Measurements from ENCODE around the gene UGT3A1. TPM values are rescaled to one million over a fixed set of nuclear protein-coding genes. Genes with fewer than 3 reads are reported as not detected.

The UGT3A1 gene
- total RNA-seq, 1 experiment from 2014 or later, result 2.1 TPM

DNA sequence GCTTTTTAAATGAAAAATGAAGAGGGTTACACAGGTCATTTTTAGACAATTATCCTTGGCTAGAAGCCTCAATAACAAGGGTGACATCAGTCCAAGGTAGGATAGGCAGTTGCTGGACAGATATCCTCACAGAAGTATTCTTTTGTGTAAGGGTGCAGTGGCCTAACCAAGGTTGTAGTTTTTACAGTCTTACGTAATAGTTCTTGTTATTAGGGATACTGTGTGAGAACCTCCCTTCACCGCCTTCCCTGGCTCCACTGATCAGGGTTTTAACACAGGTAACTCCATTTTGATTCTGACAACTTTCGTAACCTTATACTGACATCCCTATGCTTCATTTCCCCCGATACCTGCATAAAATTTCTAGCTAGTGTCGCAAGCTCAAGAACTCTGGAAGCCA is 44.1 kb downstream of the UGT3A1 start (continued):
- TF ChIP-seq, protein P1, sequence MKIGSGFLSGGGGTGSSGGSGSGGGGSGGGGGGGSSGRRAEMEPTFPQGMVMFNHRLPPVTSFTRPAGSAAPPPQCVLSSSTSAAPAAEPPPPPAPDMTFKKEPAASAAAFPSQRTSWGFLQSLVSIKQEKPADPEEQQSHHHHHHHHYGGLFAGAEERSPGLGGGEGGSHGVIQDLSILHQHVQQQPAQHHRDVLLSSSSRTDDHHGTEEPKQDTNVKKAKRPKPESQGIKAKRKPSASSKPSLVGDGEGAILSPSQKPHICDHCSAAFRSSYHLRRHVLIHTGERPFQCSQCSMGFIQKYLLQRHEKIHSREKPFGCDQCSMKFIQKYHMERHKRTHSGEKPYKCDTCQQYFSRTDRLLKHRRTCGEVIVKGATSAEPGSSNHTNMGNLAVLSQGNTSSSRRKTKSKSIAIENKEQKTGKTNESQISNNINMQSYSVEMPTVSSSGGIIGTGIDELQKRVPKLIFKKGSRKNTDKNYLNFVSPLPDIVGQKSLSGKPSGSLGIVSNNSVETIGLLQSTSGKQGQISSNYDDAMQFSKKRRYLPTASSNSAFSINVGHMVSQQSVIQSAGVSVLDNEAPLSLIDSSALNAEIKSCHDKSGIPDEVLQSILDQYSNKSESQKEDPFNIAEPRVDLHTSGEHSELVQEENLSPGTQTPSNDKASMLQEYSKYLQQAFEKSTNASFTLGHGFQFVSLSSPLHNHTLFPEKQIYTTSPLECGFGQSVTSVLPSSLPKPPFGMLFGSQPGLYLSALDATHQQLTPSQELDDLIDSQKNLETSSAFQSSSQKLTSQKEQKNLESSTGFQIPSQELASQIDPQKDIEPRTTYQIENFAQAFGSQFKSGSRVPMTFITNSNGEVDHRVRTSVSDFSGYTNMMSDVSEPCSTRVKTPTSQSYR (CRISPR knock-in tag; IDR thresholded peaks at IDR 0.05), result no peak
- TF ChIP-seq ELF4 (CRISPR knock-in tag; IDR thresholded peaks at IDR 0.05; ENCODE audit: low read depth) (no peak), GABPB1 (CRISPR knock-in tag; IDR thresholded peaks at IDR 0.05) (no peak)

DNA sequence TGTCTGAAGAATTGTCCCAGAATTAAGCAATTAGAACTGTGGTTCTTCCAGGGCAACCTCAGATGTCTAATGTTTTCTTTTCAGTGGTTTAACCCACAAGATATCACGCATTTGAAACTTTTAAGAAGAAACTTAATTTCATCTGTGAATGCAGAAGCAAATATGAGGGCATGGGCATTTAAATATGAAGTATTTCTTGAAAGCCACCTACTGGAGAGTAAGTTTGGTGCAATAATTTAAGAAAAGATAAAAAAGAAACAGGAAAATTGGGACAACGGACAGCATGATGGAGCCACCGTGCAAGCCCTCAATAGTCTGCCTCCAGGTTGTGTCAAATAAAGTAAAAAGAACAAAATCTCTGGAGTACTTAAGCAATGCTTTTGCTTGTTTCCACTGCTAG is 51.6 kb downstream of the UGT3A1 start:
- ChIA-PET CTCF (no interaction called here), POLR2A (no interaction called here)
- Mint-ChIP-seq H3K27me3 (ENCODE audit: low read depth) (peaks cover 3% of the 10 kb centered on the region), H3K9me3 (peaks cover 4% of the 10 kb centered on the region; the same call in 1 of the 2 replicates), H3K27ac (no peak overlapping the region), H3K36me3 (no peaks in the 10 kb centered on the region), H3K4me1 (no peaks in the 10 kb centered on the region), H3K4me3 (no peak overlapping the region)
- DNase-seq (ENCODE audit: low spot score) (no peak), ATAC-seq (no peak)
- TF ChIP-seq GABPB1 (CRISPR knock-in tag; IDR thresholded peaks at IDR 0.05), result no peak
- TF ChIP-seq NFE2L1 (CRISPR knock-in tag; IDR thresholded peaks at IDR 0.05), result no peak
- TF ChIP-seq, protein P2, sequence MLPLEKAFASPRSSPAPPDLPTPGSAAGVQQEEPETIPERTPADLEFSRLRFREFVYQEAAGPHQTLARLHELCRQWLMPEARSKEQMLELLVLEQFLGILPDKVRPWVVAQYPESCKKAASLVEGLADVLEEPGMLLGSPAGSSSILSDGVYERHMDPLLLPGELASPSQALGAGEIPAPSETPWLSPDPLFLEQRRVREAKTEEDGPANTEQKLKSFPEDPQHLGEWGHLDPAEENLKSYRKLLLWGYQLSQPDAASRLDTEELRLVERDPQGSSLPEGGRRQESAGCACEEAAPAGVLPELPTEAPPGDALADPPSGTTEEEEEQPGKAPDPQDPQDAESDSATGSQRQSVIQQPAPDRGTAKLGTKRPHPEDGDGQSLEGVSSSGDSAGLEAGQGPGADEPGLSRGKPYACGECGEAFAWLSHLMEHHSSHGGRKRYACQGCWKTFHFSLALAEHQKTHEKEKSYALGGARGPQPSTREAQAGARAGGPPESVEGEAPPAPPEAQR (CRISPR knock-in tag; IDR thresholded peaks at IDR 0.05), result no peak
- TF ChIP-seq, protein P3, sequence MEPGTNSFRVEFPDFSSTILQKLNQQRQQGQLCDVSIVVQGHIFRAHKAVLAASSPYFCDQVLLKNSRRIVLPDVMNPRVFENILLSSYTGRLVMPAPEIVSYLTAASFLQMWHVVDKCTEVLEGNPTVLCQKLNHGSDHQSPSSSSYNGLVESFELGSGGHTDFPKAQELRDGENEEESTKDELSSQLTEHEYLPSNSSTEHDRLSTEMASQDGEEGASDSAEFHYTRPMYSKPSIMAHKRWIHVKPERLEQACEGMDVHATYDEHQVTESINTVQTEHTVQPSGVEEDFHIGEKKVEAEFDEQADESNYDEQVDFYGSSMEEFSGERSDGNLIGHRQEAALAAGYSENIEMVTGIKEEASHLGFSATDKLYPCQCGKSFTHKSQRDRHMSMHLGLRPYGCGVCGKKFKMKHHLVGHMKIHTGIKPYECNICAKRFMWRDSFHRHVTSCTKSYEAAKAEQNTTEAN (CRISPR knock-in tag; IDR thresholded peaks at IDR 0.05), result no peak
- TF ChIP-seq GRHL2 (CRISPR knock-in tag; IDR thresholded peaks at IDR 0.05; ENCODE audit: insufficient replicate concordance, severe bottlenecking), result no peak
- no peak for TF ChIP-seq ZNF263 (CRISPR knock-in tag; IDR thresholded peaks at IDR 0.05; ENCODE audit: low read depth)
- TF ChIP-seq, protein P4, sequence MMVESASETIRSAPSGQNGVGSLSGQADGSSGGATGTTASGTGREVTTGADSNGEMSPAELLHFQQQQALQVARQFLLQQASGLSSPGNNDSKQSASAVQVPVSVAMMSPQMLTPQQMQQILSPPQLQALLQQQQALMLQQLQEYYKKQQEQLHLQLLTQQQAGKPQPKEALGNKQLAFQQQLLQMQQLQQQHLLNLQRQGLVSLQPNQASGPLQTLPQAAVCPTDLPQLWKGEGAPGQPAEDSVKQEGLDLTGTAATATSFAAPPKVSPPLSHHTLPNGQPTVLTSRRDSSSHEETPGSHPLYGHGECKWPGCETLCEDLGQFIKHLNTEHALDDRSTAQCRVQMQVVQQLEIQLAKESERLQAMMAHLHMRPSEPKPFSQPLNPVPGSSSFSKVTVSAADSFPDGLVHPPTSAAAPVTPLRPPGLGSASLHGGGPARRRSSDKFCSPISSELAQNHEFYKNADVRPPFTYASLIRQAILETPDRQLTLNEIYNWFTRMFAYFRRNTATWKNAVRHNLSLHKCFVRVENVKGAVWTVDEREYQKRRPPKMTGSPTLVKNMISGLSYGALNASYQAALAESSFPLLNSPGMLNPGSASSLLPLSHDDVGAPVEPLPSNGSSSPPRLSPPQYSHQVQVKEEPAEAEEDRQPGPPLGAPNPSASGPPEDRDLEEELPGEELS (CRISPR knock-in tag; IDR thresholded peaks at IDR 0.05), result no peak
- TF ChIP-seq, protein P5, sequence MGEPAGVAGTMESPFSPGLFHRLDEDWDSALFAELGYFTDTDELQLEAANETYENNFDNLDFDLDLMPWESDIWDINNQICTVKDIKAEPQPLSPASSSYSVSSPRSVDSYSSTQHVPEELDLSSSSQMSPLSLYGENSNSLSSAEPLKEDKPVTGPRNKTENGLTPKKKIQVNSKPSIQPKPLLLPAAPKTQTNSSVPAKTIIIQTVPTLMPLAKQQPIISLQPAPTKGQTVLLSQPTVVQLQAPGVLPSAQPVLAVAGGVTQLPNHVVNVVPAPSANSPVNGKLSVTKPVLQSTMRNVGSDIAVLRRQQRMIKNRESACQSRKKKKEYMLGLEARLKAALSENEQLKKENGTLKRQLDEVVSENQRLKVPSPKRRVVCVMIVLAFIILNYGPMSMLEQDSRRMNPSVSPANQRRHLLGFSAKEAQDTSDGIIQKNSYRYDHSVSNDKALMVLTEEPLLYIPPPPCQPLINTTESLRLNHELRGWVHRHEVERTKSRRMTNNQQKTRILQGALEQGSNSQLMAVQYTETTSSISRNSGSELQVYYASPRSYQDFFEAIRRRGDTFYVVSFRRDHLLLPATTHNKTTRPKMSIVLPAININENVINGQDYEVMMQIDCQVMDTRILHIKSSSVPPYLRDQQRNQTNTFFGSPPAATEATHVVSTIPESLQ (CRISPR knock-in tag; IDR thresholded peaks at IDR 0.05), result no peak
- TF ChIP-seq ETV6 (CRISPR knock-in tag; IDR thresholded peaks at IDR 0.05), result no peak

DNA sequence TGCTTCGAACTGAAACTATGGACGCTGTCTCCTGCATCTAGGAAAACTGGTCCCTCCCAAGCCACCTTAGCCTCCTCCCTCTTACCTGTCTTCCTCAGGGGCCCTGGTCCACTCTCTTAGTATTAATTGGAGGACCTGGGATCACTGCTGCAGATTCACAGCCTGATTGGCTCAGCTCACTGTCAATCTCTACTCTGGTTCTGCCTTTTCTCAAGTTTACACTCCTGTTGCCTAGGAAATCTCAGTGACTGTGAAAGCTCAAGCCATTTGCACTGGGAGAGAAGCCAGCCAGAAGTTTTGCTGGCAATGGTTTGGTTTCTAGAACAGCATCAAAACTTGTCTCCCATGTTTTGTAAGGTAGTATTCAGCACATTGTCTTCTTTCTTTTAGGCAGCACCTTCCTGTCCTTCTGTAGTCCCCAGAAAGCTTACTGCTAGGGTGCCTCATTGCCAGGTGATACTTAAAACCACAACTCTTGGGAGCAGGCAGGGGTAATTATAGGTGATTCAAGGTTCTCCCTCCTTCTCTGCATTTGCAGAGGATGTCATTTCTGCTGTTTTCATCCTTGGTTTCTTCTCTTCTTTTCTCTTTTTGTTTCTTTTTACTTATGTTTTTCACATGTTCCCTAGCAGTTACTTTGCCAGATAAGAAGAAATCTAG is 52.5 kb downstream of the UGT3A1 start, which contains the start of gene CAPSL:
Gene CAPSL, minus strand, starts transcription at position 55 of the 660 bp plus-strand sequence. CDS start 17,502 bp downstream, outside the sequence.
- H3K27ac Mint-ChIP-seq, result no peak within 1 kb of the TSS

More for the DNA sequence above, 52.5 kb downstream of the UGT3A1 start, which contains the start of gene CAPSL:
- H3K36me3 Mint-ChIP-seq, result no peaks in the 10 kb centered on the region
- ChIA-PET CTCF (interaction anchor here (0.7 to 1.4 kb wide), 5 partner anchors 12 to 834 kb away, joined by 3 to 6 read pairs (median 4); partner anchors contain the start of gene SPEF2), POLR2A (no interaction called here)
- peak; percentile 100 for ATAC-seq
- H3K27me3 Mint-ChIP-seq (ENCODE audit: low read depth), result peaks cover 3% of the 10 kb centered on the region
- TF ChIP-seq, protein P6, sequence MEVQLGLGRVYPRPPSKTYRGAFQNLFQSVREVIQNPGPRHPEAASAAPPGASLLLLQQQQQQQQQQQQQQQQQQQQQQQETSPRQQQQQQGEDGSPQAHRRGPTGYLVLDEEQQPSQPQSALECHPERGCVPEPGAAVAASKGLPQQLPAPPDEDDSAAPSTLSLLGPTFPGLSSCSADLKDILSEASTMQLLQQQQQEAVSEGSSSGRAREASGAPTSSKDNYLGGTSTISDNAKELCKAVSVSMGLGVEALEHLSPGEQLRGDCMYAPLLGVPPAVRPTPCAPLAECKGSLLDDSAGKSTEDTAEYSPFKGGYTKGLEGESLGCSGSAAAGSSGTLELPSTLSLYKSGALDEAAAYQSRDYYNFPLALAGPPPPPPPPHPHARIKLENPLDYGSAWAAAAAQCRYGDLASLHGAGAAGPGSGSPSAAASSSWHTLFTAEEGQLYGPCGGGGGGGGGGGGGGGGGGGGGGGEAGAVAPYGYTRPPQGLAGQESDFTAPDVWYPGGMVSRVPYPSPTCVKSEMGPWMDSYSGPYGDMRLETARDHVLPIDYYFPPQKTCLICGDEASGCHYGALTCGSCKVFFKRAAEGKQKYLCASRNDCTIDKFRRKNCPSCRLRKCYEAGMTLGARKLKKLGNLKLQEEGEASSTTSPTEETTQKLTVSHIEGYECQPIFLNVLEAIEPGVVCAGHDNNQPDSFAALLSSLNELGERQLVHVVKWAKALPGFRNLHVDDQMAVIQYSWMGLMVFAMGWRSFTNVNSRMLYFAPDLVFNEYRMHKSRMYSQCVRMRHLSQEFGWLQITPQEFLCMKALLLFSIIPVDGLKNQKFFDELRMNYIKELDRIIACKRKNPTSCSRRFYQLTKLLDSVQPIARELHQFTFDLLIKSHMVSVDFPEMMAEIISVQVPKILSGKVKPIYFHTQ (CRISPR knock-in tag; IDR thresholded peaks at IDR 0.05), result no peak
- TF ChIP-seq NFYB (CRISPR knock-in tag; conservative IDR thresholded peaks at IDR 0.05; ENCODE audit: low read depth), result peak; percentile 83
- H3K4me1 Mint-ChIP-seq, result no peaks in the 10 kb centered on the region
- H3K4me3 Mint-ChIP-seq, result no peak within 1 kb of the TSS
- no peaks in the 10 kb centered on the region for H3K9me3 Mint-ChIP-seq
- peak; percentile 86 for DNase-seq (ENCODE audit: low spot score)

Data from WTC11 (cell line).